ENCODE results near the gene CCNL2.
"Not testable (repeated sequence)": the region's sequence is repeated elsewhere in the genome, so short reads cannot be mapped to it uniquely, and the experiment has no call there.

CCNL2 gene

DNA sequence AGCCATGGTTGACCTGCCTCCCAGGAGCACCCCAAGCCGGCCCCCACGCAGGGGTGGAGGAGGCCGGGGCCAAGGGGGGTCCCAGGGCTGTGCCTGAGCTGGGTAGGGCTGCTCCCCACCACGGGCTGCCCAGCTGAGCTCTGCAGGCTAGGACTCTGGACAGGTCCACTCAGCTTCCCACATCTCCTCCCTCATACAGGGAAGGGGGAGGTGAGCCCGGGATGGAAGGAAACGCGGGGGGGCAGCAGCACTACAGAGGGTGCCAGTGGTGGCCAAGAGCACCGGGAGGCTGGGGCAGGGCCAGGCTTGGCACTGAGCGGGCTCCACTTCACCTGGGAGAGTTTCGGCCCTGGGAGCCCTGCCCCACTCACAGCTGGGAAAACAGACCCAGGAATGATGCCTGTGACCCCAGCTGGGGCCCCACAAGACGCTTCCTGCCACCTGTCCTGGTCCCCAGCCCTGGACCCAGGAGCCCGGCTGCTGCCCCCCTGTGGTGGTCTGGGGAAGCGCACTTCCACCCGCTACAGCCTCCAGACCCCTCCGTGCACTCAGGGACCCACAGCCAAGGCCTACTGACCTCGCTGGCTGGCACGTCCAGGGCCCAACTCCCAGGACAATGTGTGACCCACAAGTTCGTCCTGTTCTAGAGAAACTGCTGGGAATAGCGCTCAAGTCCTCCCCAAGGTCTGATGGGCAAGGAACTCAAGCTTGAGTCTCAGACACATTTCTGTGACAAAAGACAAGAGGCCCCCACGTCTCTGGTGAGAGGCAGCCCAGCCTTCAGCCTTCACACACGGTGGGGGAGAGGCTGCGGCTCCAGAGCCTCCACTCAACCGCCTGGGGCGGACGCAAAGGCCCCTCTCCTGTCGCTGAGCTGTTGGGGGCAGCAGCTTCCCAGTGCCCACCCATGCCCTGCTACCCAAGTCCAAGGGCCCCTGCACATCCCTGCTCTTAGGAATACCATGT is 27.1 kb downstream of the CCNL2 start:
- DNase-seq (ENCODE audit: low read depth): peak; percentile 51
- H3K4me3 ChIP-seq (ENCODE audit: low read length): no peak overlapping the region
- TF ChIP-seq, protein P1, sequence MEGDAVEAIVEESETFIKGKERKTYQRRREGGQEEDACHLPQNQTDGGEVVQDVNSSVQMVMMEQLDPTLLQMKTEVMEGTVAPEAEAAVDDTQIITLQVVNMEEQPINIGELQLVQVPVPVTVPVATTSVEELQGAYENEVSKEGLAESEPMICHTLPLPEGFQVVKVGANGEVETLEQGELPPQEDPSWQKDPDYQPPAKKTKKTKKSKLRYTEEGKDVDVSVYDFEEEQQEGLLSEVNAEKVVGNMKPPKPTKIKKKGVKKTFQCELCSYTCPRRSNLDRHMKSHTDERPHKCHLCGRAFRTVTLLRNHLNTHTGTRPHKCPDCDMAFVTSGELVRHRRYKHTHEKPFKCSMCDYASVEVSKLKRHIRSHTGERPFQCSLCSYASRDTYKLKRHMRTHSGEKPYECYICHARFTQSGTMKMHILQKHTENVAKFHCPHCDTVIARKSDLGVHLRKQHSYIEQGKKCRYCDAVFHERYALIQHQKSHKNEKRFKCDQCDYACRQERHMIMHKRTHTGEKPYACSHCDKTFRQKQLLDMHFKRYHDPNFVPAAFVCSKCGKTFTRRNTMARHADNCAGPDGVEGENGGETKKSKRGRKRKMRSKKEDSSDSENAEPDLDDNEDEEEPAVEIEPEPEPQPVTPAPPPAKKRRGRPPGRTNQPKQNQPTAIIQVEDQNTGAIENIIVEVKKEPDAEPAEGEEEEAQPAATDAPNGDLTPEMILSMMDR (IDR thresholded peaks at IDR 0.05; ENCODE audit: insufficient read depth, low read depth, low read length, missing control alignments): peak; percentile 87

GRCh38 chr1:1371364-1371745 is 27.8 kb downstream of the CCNL2 start:
- H3K4me3 ChIP-seq (ENCODE audit: low read length): no peak overlapping the region
- TF ChIP-seq, protein P1 (IDR thresholded peaks at IDR 0.05; ENCODE audit: insufficient read depth, low read depth, low read length, missing control alignments): no peak
- DNase-seq (ENCODE audit: low read depth): no peak

DNA sequence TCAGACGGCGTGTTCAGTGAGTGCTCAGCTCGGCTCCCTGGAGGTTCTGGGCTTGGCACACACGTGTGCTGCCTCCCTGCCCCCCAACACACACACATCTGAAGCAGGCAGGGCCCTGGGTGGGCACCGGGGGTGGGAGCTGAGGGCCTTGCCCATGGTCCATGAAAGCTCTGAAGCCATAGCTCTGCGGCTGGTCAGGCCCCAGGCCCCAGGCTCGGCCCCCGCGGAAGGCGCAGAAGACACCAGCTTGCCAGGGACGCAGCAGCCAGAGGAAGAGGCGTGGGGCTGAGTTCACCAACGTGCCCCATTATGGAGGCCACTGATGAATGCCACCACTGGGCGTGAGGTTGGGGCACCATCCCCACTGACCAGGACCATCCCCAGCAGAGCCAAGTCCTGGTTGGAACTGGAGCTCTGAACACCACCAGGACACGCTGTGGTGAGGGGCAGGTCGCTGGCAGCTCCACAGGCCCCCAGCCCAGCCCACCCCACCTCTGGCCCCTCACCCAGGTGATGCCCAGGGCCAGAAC is 28.3 kb downstream of the CCNL2 start:
- no peak for DNase-seq (ENCODE audit: low read depth)
- H3K4me3 ChIP-seq (ENCODE audit: low read length): no peak overlapping the region
- TF ChIP-seq, protein P1 (IDR thresholded peaks at IDR 0.05; ENCODE audit: insufficient read depth, low read depth, low read length, missing control alignments): no peak

DNA sequence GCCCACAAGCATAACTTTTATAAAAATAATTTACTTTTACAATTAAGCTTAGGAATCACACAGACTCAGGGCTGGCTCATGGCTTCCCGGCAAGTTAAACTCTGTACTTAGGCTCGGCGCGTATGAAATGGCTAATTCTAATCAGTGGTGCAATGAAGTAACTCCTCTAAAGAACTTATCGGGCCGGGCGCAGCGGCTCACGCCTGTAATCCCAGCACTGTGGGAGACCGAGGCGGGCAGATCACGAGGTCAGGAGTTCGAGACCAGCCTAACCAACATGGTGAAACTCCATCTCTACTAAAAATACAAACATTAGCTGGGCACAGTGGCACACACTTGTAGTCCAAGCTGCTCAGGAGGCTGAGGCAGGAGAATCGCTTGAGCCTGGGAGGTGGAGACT is 29.0 kb downstream of the CCNL2 start:
- not testable (repeated sequence) for H3K4me3 ChIP-seq (ENCODE audit: low read length); DNase-seq (ENCODE audit: low read depth)

- no peak for DNase-seq (ENCODE audit: low read depth)
- TF ChIP-seq, protein P1 (IDR thresholded peaks at IDR 0.05; ENCODE audit: insufficient read depth, low read depth, low read length, missing control alignments): no peak
- H3K4me3 ChIP-seq (ENCODE audit: low read length): no peak overlapping the region
Measured at GRCh38 chr1:1367315-1367714, 31.8 kb downstream of the CCNL2 start.

GRCh38 chr1:1366699-1367066 is 32.5 kb downstream of the CCNL2 start:
- DNase-seq (ENCODE audit: low read depth): no peak
- no peak overlapping the region for H3K4me3 ChIP-seq (ENCODE audit: low read length)
- TF ChIP-seq, protein P1 (IDR thresholded peaks at IDR 0.05; ENCODE audit: insufficient read depth, low read depth, low read length, missing control alignments): no peak

DNA sequence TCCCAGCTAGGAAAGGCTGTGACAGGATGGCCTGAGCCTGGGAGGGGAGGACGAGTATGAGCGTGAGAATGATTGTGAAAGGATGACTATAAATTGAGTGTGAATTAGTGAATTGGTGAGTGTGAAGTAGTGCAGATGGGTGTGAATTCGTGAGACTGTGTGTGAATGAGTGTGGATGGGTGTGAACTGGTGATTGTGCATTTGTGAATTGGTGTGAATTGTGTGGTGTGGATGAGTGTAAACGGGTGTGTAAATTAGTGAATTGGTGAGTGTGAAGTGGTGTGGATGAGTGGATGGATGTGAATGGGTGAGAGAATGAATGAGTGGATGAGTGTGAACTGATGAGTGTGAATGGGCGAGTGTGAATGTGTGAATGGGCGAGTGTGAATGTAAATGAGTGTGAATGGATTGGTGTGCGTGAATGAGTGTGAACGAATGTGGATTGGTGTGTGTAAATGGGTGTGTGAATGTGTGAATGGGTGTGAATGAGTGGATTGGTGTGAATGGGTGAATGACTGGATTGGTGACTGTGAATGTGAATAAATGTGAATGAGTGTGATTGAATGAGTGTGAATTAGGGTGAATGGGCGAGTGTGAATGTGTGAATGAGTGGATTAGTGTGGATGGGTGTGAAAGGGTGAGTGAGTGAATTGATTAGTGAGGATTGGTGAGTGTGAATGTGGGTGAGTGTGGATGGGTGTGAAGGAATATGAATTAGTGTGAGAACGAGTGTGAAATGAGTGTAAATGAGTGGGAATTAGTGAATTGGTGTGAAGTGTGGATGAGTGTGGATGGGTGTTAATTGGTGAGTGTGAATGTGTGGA is 33.0 kb downstream of the CCNL2 start:
- DNase-seq (ENCODE audit: low read depth): no peak
- TF ChIP-seq, protein P1 (IDR thresholded peaks at IDR 0.05; ENCODE audit: insufficient read depth, low read depth, low read length, missing control alignments): no peak
- H3K4me3 ChIP-seq (ENCODE audit: low read length): no peak overlapping the region

Data from epithelial cell of esophagus (primary cell).